ENCODE data around the gene TMEM61. TPM values are rescaled to one million over a fixed set of nuclear protein-coding genes. Genes with fewer than 3 reads are reported as not detected.

The TMEM61 gene
- total and polyA plus RNA-seq, 2 of the 8 experiments (the other 6 are each of a cell fraction or from before 2014, with no cell fraction given), result 0.54 to 1.4 TPM

GRCh38 chr1:54955359-54955758 is 25.1 kb upstream of the TMEM61 start:
- Histone ChIP-seq H2AFZ (ENCODE audit: low read length) (no peak overlapping the region), H3K4me2 (ENCODE audit: insufficient read depth in 1 of 2, low read depth in 2 of 2, low read length in 2 of 2) (no peak overlapping the region)
- no peak for FAIRE-seq

More at GRCh38 chr1:54955359-54955758, 25.1 kb upstream of the TMEM61 start:
- Histone ChIP-seq H4K91ac (replicated peaks; ENCODE audit: insufficient read length, low read length) (no peak overlapping the region), H2BK120ac (replicated peaks; ENCODE audit: low read depth, low read length) (no peak overlapping the region), H3K18ac (ENCODE audit: extremely low read depth, low read length) (no peak overlapping the region), H2BK5ac (ENCODE audit: low read depth, low read length) (no peak overlapping the region), H2BK20ac (ENCODE audit: low read length) (no peak overlapping the region), H3K4ac (replicated peaks; ENCODE audit: insufficient read length, low read depth, low read length) (no peak overlapping the region), H3K9me3 (ENCODE audit: insufficient read depth in 2 of 2, low read depth in 1 of 2, low read length in 1 of 2) (peaks cover 8 to 23% of the 10 kb centered on the region in 2 experiments), H3K23ac (ENCODE audit: insufficient read length) (no peak overlapping the region), H3K14ac (ENCODE audit: insufficient read length) (no peak overlapping the region), H4K20me1 (replicated peaks in 1 of 2; ENCODE audit: control insufficient read depth in 1 of 2, insufficient read depth in 2 of 2, low read length in 2 of 2) (no peaks in the 10 kb centered on the region), H3K27me3 (replicated peaks in 1 of 4; ENCODE audit: control insufficient read depth in 3 of 4, extremely low read depth in 1 of 4, insufficient read depth in 3 of 4, low read length in 3 of 4) (no peaks in the 10 kb centered on the region), H4K8ac (ENCODE audit: extremely low read depth, insufficient read depth, low read length) (no peak overlapping the region), H3K56ac (replicated peaks; ENCODE audit: insufficient read length, low read depth, low read length) (no peak overlapping the region), H2BK12ac (ENCODE audit: low read depth, low read length) (no peak overlapping the region), H3K79me2 (ENCODE audit: control insufficient read depth in 1 of 2, insufficient read depth in 2 of 2, low read length in 2 of 2) (no peaks in the 10 kb centered on the region), H3K9ac (replicated peaks in 1 of 4; ENCODE audit: extremely low read depth in 1 of 4, low read depth in 3 of 4, low read length in 3 of 4) (no peak overlapping the region), H4K5ac (ENCODE audit: insufficient read length, low read depth, low read length) (no peak overlapping the region), H3K4me3 (ENCODE audit: extremely low read depth in 1 of 4, insufficient read depth in 2 of 4, low read depth in 3 of 4, low read length in 4 of 4) (no peak overlapping the region), H2BK15ac (ENCODE audit: low read length) (no peak overlapping the region), H3K79me1 (ENCODE audit: low read depth, low read length) (no peaks in the 10 kb centered on the region), H2AK5ac (ENCODE audit: low read depth, low read length) (no peak overlapping the region), H3K36me3 (ENCODE audit: control insufficient read depth in 2 of 4, insufficient read depth in 4 of 4, low read length in 3 of 4) (peaks cover 0 to 5% (median 0%) of the 10 kb centered on the region in 4 experiments; a peak in 1 of 8 replicates), H3K23me2 (ENCODE audit: low read depth, low read length) (no peaks in the 10 kb centered on the region), H3K27ac (ENCODE audit: low read depth, low read length) (no peak overlapping the region), H3K4me1 (replicated peaks in 1 of 4; ENCODE audit: control insufficient read depth in 3 of 4, insufficient read depth in 4 of 4, low read length in 3 of 4) (peaks cover 2 to 5% (median 4%) of the 10 kb centered on the region in 4 experiments)
- ChIA-PET CTCF (ENCODE audit: partially characterized antibody) (interaction anchor here (3.2 to 3.3 kb wide), 2 partner anchors 9 to 40 kb away, joined by 19 to 21 read pairs; no protein-coding TSS in a partner anchor), POLR2A (ENCODE audit: partially characterized antibody) (interaction anchor here (1.5 kb wide), 1 partner anchor 10 kb away, joined by 4 read pairs; no protein-coding TSS in a partner anchor)
- WGBS, 2 experiments (ENCODE audit: extremely low coverage in 1 of 2, insufficient coverage in 1 of 2, insufficient read length in 1 of 2, insufficient replicate concordance in 2 of 2, low coverage in 1 of 2, low lambda C conversion rate in 2 of 2, missing lambda C conversion rate in 1 of 2), result 79% methylated on average over 1 of the region's 1 CpG; no CpG with 5 or more reads in 1 of the 2 experiments
- TF ChIP-seq GABPA (IDR thresholded peaks at IDR 0.05; ENCODE audit: borderline replicate concordance, insufficient read depth, low read length) (no peak), RXRA (IDR thresholded peaks at IDR 0.05; ENCODE audit: insufficient read depth, low read depth, low read length) (no peak), HDAC6 (IDR thresholded peaks at IDR 0.05; ENCODE audit: low read depth, low read length) (no peak), HDAC2 (IDR thresholded peaks at IDR 0.05; ENCODE audit: borderline replicate concordance in 1 of 2, low read depth in 2 of 2, low read length in 2 of 2) (no peak), SUZ12 (IDR thresholded peaks at IDR 0.05; ENCODE audit: low read length) (no peak), POLR2AphosphoS5 (IDR thresholded peaks at IDR 0.05; ENCODE audit: low read depth, low read length) (no peak)
- DNase-seq (ENCODE audit: low read depth in 1 of 2, low spot score in 2 of 2), result no peak

All from H1 (cell line).